Measurements from ENCODE around the gene LBHD2. TPM values are rescaled to one million over a fixed set of nuclear protein-coding genes. Genes with fewer than 3 reads are reported as not detected.

Gene LBHD2
- total RNA-seq, 1 donor from 2014 or later = not detected

GRCh38 chr14:103121121-103121845 lies 37.3 kb downstream of the LBHD2 start:
- DNase-seq = no peak

GRCh38 chr14:103121846-103122584 lies 38.0 kb downstream of the LBHD2 start:
- DNase-seq = peak; percentile 89

- no peak for DNase-seq
Measured at GRCh38 chr14:103122585-103122946, 38.6 kb downstream of the LBHD2 start.

GRCh38 chr14:103122947-103123633 lies 39.1 kb downstream of the LBHD2 start, which contains the start of gene TNFAIP2:
TNFAIP2 (plus strand) TSS chr14:103123461; CDS start chr14:103126458, 2,997 bp downstream.
- no peak for DNase-seq

- no peak for DNase-seq
Measured at GRCh38 chr14:103123634-103124500, 39.9 kb downstream of the LBHD2 start.

GRCh38 chr14:103124501-103125001 lies 40.5 kb downstream of the LBHD2 start:
- DNase-seq = no peak

- no peak for DNase-seq
Measured at GRCh38 chr14:103125098-103126070, 41.4 kb downstream of the LBHD2 start.

GRCh38 chr14:103126088-103126872 lies 42.3 kb downstream of the LBHD2 start:
- no peak for DNase-seq

GRCh38 chr14:103126873-103127304 lies 42.9 kb downstream of the LBHD2 start:
- DNase-seq = peak; percentile 82

GRCh38 chr14:103127356-103127755 lies 43.3 kb downstream of the LBHD2 start:
- DNase-seq = no peak

- DNase-seq = no peak
Measured at GRCh38 chr14:103127861-103128598, 44.0 kb downstream of the LBHD2 start.

GRCh38 chr14:103128631-103129300 lies 44.8 kb downstream of the LBHD2 start:
- no peak for DNase-seq

GRCh38 chr14:103129301-103130016 lies 45.4 kb downstream of the LBHD2 start:
- no peak for DNase-seq

GRCh38 chr14:103130017-103130764 lies 46.2 kb downstream of the LBHD2 start:
- no peak for DNase-seq

GRCh38 chr14:103130965-103131364 lies 47.0 kb downstream of the LBHD2 start:
- peak; percentile 88 for DNase-seq

GRCh38 chr14:103131580-103131979 lies 47.6 kb downstream of the LBHD2 start:
- DNase-seq = no peak
